ENCODE data around the gene ZKSCAN1.
"Not testable (repeated sequence)": the region's sequence is repeated elsewhere in the genome, so short reads cannot be mapped to it uniquely, and the experiment has no call there.

Gene ZKSCAN1

GRCh38 chr7:100015232-100016214 is at the start of gene ZKSCAN1:
Gene ZKSCAN1 (plus strand): TSS chr7:100015596. CDS start chr7:100023507, 7,911 bp downstream.
- peak; percentile 57 for DNase-seq (ENCODE audit: low read depth)

GRCh38 chr7:99969298-99969697 is 46.1 kb upstream of the ZKSCAN1 start:
- no peak for DNase-seq (ENCODE audit: low read depth)

DNA sequence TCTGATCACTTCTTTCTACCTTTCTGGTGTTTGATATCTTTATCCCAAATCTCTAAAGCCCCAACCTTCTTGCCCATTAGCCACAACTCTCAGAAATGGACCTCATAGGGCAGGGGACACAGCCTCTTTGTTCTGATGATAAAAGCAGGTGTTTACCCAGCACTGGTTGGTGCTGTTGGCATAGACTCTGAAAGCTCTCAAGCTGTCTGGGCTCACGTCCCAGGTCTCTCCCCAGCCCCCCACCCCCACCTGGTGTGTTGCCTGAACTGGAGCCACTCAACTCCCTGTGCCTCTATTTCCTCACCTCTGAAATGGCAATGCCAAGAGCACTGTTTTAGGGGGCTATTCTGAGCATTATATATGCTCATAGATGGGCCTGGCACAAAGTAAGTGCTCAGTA is 45.6 kb upstream of the ZKSCAN1 start:
- not testable (repeated sequence) for DNase-seq (ENCODE audit: low read depth)

DNA sequence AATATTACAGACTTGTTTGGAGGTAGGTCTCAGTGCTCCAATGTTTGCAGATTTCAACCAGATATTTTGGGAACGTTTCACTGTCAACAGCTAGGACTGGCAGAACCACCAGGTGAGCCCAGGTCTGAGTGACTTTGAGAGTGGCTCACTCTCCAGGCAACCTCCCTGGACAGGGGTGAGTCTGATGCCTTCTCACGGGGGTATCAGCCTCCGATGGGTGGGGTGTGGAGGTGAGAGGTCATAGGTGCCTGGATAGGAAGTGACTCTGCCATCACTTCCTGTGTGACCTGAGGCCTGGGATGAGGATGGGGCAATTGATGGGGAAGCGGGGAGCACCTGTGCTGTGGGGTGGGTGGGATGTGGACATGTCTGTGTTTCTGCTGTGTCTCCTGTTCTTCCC is 44.2 kb upstream of the ZKSCAN1 start:
- DNase-seq (ENCODE audit: low read depth): no peak

- not testable (repeated sequence) for DNase-seq (ENCODE audit: low read depth)
Measured at GRCh38 chr7:99973817-99974216, 41.6 kb upstream of the ZKSCAN1 start.

DNA sequence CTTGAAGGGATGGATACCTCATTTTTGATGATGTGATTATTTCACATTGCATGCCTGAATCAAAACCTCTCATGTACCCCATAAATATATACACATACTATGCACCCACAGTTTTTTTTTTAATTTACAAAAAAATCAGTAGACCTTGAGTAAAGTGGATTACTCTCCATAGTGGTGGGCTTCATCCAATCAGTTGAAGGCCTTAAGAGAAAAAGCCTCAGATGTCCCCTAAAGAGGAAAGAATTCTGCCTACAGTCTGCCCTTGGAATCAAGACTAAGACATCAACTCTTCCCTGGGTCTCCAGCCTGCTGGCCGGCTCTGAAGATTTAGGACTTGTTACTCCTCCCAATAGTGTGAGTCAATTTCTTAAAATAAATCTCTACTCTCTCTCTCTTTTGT is 40.7 kb upstream of the ZKSCAN1 start:
- DNase-seq (ENCODE audit: low read depth): no peak

DNA sequence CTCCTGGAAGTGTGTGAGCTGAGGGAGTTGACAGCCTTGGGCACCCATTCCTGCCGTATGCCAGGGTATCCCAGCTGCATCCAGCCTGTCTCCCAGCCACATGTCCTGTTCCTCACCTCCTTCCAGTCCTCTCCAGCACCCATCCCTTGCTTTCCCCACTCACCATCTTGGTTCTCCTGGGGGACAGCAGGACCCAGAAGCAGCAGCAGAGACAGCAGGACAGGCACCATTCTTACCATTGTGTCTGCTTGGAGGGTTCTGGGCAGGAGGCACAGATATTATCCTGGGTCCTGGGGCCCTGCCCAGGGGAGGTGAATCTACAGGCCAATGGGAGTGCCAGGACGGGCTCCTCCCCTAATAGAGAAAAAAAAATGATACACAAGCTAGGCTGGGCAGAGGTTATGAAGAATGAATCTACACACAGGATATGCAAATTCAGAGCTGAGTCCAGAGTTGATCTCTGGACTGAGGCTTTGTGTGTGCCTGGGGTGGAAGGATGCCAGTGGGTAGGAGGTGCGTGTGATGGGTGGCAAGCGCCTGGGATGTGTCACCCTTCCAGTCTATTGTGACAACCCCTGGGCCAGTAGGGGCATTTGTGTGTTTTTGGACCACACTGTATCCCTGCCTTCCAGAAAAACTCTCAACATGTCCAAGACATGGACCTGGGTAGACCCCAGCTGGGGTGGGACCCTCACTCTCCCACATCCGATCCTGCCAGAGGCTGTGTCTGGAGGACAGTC is 39.4 kb upstream of the ZKSCAN1 start, which contains the start of gene AZGP1:
Gene AZGP1 (minus strand): TSS at position 250 of the 740 bp plus-strand sequence. CDS start 11 bp downstream, at position 239.
- no peak for DNase-seq (ENCODE audit: low read depth)

DNA sequence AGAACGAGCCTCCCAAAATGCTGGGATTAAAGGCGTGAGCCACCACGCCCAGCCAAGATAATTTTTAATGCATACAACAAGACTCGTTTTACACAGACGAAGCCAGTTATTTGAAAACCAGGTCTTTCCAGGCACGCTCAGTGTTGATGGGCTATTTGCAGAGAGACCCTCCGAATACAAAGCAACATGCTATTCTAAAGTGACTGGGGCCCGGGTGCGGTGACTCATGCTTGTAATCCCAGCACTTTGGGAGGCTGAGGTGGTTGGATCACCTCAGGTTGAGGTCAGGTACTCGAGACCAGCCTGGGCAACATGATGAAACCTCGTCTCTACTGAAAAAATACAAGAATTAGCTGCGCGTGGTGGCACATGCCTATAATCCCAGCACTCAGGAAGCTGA is 38.8 kb upstream of the ZKSCAN1 start:
- DNase-seq (ENCODE audit: low read depth): no peak

DNA sequence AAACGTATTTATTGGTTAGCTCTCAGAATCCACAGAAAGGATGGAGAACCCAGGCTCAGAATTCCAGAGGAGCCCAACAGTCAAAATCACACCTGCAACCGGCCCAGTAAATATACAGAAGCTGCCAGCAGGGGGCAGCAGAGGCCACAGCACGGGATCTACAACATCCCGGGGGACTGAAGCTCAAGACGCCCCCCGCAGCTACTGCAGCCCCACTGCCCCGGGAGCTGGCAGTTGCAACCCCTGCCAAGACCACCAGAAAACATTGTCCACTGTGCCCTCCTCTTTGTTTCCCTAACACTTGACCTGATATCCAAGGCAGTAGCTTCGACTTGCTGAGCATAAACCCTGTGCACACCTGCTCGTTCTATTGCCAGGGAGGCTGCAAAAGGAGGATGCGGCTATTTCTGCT is 35.6 kb upstream of the ZKSCAN1 start:
- peak; percentile 40 for DNase-seq (ENCODE audit: low read depth)

GRCh38 chr7:99980448-99980872 is 34.9 kb upstream of the ZKSCAN1 start:
- DNase-seq (ENCODE audit: low read depth): not testable (repeated sequence)

DNA sequence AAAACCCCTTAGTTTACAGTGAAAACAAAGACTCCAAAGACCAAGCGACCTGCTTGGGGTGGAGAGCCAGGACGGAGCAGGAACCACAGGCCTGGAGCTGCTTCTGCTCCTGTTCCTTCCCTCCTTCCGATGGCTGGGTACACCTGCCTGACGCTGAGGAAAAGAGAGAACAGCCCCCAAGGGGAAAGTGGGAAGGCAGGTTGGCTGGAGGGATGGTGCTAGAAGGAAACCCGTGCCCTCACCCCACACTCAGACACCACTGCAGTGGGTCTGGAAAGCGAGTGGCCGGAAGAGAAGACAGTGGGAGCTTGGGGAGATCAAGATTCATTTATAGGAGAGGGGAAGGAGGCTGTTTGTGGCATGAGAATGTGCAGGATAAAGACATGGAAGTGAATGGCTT is 34.3 kb upstream of the ZKSCAN1 start:
- DNase-seq (ENCODE audit: low read depth): not testable (repeated sequence)

DNA sequence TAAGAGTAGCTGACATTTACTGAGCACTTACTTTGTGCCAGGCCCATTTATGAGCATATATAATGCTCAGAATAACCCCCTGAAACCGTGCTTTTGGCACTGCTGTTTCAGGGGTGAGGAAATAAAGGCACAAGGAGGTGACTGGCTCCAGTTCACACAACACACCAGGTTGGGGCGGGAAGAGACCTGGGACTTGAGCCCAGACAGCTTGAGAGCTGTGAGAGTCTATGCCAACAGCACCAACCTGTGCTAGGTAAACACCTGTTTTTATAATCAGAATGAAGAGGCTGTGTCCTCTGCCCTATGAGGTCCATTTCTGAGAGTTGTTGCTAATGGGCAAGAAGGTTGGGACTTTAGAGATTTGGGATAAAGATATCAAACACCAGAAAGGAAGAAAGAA is 30.8 kb upstream of the ZKSCAN1 start:
- DNase-seq (ENCODE audit: low read depth): no peak

GRCh38 chr7:99987306-99987705 is 28.1 kb upstream of the ZKSCAN1 start:
- not testable (repeated sequence) for DNase-seq (ENCODE audit: low read depth)

- DNase-seq (ENCODE audit: low read depth): no peak
Measured at GRCh38 chr7:99987846-99988245, 27.6 kb upstream of the ZKSCAN1 start.

DNA sequence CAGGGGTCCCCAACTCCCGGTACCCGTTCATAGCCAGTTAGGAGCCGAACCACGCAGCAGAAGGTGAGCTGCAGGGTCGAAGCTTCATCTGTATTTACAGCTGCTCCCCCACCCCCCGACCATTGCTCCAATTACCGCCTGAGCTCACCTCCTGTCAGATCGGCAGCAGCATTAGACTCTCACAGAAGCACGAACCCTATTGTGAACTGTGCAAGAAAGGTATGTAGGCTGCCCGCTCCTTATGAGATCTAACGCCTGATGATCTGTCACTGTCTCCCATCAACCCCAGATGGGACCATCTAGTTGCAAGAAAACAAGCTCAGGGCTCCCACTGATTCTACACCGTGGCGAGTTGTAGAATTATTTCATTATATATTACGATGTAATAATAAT is 24.9 kb upstream of the ZKSCAN1 start:
- no peak for DNase-seq (ENCODE audit: low read depth)

DNA sequence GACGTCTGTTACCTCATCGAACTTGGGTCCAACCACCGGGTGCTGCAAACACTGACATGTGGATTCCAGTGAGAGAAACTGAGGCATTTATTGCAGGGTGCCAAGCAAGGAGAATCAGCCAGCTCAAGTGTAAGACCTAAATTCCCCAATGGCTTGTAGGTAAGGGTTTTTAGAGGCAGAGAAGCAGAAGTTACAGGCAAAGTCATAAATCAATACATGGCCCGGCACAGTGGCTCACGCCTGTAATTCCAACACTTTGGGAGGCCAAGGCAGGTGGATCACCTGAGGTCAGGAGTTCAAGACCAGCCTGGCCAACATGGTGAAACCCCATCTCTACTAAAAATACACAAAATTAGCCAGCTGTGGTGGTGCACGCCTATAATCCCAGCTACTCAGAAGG is 23.9 kb upstream of the ZKSCAN1 start:
- not testable (repeated sequence) for DNase-seq (ENCODE audit: low read depth)

DNA sequence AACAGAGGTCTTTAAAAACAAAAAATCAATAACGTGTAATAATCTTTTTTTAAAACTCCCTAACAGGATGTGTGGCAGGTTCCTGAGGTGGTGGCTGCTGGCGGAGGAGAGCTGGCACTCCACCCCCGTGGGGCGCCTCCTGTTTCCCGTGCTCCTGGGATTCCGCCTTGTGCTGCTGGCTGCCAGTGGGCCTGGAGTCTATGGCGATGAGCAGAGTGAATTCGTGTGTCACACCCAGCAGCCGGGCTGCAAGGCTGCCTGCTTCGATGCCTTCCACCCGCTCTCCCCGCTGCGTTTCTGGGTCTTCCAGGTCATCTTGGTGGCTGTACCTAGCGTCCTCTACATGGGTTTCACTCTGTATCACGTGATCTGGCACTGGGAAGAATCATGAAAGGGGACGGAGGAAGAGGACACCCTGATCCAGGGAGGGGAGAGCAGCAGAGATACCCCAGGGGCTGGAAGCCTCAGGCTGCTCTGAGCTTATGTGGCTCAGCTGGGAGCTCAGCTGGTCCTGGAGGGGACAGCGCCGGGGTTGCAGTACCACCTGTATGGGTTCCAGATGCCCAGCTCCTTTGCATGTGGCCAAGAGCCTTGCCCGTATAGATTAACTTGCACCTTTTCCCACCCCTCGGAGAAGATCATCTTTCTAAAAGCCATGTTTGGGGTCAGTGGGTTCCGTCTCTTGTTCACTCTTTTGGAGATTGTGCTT is 22.9 kb upstream of the ZKSCAN1 start:
- DNase-seq (ENCODE audit: low read depth): no peak

GRCh38 chr7:99994819-99995218 is 20.6 kb upstream of the ZKSCAN1 start:
- no peak for DNase-seq (ENCODE audit: low read depth)

DNA sequence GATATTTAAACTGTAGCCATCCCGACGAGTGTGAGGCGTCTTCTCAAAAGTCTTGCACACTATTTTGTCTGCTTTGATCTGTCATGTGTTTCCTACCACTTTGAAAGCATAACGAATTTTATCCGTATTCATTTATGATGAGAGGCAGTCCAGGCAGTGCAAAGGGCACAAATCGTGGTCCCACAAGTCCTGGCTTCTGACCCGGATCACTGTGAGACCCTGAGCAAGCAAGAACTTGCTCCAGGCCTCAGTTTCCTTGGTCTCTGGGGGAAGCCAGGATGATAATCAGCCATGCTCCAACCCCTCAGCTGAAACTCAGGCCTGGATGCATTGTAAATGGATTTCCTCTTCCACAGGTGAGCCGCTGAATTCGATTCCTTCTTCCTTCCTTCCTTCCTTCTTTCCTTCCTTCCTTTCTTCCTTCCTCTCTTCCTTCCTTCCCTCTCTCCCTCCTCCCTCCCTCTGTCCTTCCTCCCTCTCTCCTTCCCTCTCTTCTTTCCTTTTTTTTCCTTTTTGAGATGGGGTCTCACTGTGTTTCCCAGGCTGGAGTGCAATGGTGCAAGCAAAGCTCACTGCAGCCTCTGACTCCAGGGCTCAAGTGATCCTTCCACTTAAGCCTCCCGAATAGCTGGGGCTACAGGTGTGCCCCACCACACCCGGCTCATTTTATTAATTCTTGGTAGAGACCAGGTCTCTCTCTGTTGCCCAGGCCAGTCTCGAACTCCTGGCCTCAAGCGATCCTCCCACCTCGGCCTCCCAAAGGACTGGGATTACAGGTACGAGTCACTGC is 18.4 kb upstream of the ZKSCAN1 start:
- no peak for DNase-seq (ENCODE audit: low read depth)

DNA sequence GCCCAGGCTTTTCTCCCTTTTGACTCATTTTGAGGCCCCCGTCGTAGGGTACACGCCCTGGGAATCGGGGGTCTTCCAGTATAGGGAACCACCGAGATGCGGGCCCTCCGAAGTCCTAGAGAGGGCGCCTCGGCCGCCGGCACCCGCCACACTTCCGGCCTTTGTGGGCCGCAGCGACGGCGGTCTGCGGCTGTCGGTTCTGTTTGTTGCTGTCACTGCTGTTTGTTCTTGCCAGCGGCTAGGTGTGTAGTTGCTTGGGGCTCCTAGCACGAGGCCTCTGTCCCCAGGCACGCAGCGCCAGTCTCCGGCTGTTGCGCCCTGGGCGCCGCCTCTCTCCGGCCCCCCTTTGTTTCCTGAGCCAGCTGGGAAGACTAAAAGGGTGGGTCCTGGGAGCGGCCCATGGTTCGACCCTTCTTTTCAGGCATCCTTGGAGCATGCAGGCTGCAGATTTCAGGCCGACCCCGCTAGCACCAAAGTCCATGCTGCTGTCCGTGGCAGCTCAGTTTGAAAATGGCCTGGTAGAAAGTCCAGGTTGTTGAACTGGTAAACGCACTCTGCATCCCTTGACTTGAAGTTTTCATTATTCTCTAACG is 17.8 kb upstream of the ZKSCAN1 start:
- peak; percentile 31 for DNase-seq (ENCODE audit: low read depth)

GRCh38 chr7:100000239-100000638 is 15.2 kb upstream of the ZKSCAN1 start:
- DNase-seq (ENCODE audit: low read depth): no peak

Data from stimulated activated CD8-positive, alpha-beta memory T cell treated with anti-CD3 and anti-CD28 coated beads, Interleukin-7, amount 100 ng/mL, for 24 hours (primary cell).